Measurements from ENCODE around the gene MYOF.

- TF ChIP-seq ZFX (IDR thresholded peaks at IDR 0.05) (no peak), CTCF (conservative IDR thresholded peaks at IDR 0.05) (no peak)
These were observed 223.0 kb downstream of the MYOF start for GRCh38 chr10:93259126-93259525.

Measured in C4-2B (cell line).